Stimulated activated CD4-positive, alpha-beta T cell treated with anti-CD3 and anti-CD28 coated beads, TNF-alpha, amount 100 ng/mL, for 24 hours (primary cell): Measurements from ENCODE around the gene RBM5.
A peak's percentile ranks its signal among the peaks of the same experiment; 100 is the strongest.

Source experiments
- DNase-seq, 3 experiments: peaks; one replicate each; pipeline ENCODE4 v3.0.0-alpha.2; 2020; ENCODE audit warnings: low read depth in 3 of 3

Gene RBM5

GRCh38 chr3:50121072-50122032 is 32.6 kb downstream of the RBM5 start:
- peak; percentile 48 to 68 (median 53) for DNase-seq

- no peak for DNase-seq
These were observed 33.4 kb downstream of the RBM5 start for GRCh38 chr3:50122071-50122470.

- DNase-seq = no peak
These were observed 34.1 kb downstream of the RBM5 start for GRCh38 chr3:50122661-50123391.

GRCh38 chr3:50123394-50124051 is 34.8 kb downstream of the RBM5 start:
- no peak for DNase-seq

GRCh38 chr3:50124052-50124799 is 35.5 kb downstream of the RBM5 start:
- no peak for DNase-seq

- DNase-seq = no peak
These were observed 36.1 kb downstream of the RBM5 start for GRCh38 chr3:50124800-50125178.

GRCh38 chr3:50125541-50126286 is 37.0 kb downstream of the RBM5 start:
- DNase-seq = no peak

GRCh38 chr3:50126287-50127211 is 37.8 kb downstream of the RBM5 start:
- DNase-seq = no peak

- DNase-seq = no peak
These were observed 38.6 kb downstream of the RBM5 start for GRCh38 chr3:50127251-50127691.

- DNase-seq = no peak
These were observed 39.3 kb downstream of the RBM5 start for GRCh38 chr3:50128001-50128400.

- no peak for DNase-seq
These were observed 41.7 kb downstream of the RBM5 start for GRCh38 chr3:50130436-50130835.

GRCh38 chr3:50132421-50133282 is 43.9 kb downstream of the RBM5 start:
- no peak for DNase-seq

GRCh38 chr3:50133283-50133615 is 44.5 kb downstream of the RBM5 start:
- no peak for DNase-seq

- DNase-seq = no peak
These were observed 45.6 kb downstream of the RBM5 start for GRCh38 chr3:50134367-50134766.

- DNase-seq = no peak
These were observed 47.2 kb downstream of the RBM5 start for GRCh38 chr3:50135964-50136363.

GRCh38 chr3:50136714-50137405 is 48.1 kb downstream of the RBM5 start:
- no peak for DNase-seq

- DNase-seq = no peak
These were observed 48.8 kb downstream of the RBM5 start for GRCh38 chr3:50137531-50137930.
